HG03460 (cell line): Measurements from ENCODE around the gene PITPNC1.
"Not testable (repeated sequence)": the region's sequence is repeated elsewhere in the genome, so short reads cannot be mapped to it uniquely, and the experiment has no call there.

Experiments
- ATAC-seq: cut with Tn5 transposase; IDR thresholded peaks from one replicate; pipeline ENCODE4 v1.9.1; 2021; ENCODE audit not compliant: unreplicated experiment

Gene PITPNC1

GRCh38 chr17:67366193-67367157, 10.6 kb upstream of the PITPNC1 start, which contains the start of gene PSMD12:
Gene PSMD12 (minus strand): TSS chr17:67366577. CDS start chr17:67366519, 58 bp downstream.
- peak; percentile 90 for ATAC-seq

GRCh38 chr17:67369676-67370075, 7.4 kb upstream of the PITPNC1 start:
- no peak for ATAC-seq

- ATAC-seq, result no peak
Observed at GRCh38 chr17:67372751-67373150, 4.3 kb upstream of the PITPNC1 start.

GRCh38 chr17:67374329-67375053, 2.6 kb upstream of the PITPNC1 start:
- peak; percentile 36 for ATAC-seq

GRCh38 chr17:67375054-67375427, 2.0 kb upstream of the PITPNC1 start:
- ATAC-seq, result no peak

- ATAC-seq, result no peak
Observed at GRCh38 chr17:67375716-67376115, 1.4 kb upstream of the PITPNC1 start.

GRCh38 chr17:67376415-67376736, 705 bp upstream of the PITPNC1 start:
- no peak for ATAC-seq

- ATAC-seq, result peak; percentile 27
Observed at GRCh38 chr17:67377488-67378453, 690 bp downstream of the PITPNC1 start.

GRCh38 chr17:67378454-67379250, 1.6 kb downstream of the PITPNC1 start:
- peak; percentile 20 for ATAC-seq

GRCh38 chr17:67379251-67379630, 2.2 kb downstream of the PITPNC1 start:
- no peak for ATAC-seq

GRCh38 chr17:67381929-67382257, 4.8 kb downstream of the PITPNC1 start:
- no peak for ATAC-seq

GRCh38 chr17:67385122-67385988, 8.3 kb downstream of the PITPNC1 start:
- ATAC-seq, result no peak

- ATAC-seq, result no peak
Observed at GRCh38 chr17:67386965-67387551, 10.0 kb downstream of the PITPNC1 start.

- not testable (repeated sequence) for ATAC-seq
Observed at GRCh38 chr17:67388536-67388935, 11.5 kb downstream of the PITPNC1 start.

GRCh38 chr17:67388986-67389385, 11.9 kb downstream of the PITPNC1 start:
- no peak for ATAC-seq

GRCh38 chr17:67390006-67390645, 13.0 kb downstream of the PITPNC1 start:
- no peak for ATAC-seq

- peak; percentile 85 for ATAC-seq
Observed at GRCh38 chr17:67390646-67391361, 13.7 kb downstream of the PITPNC1 start.

- no peak for ATAC-seq
Observed at GRCh38 chr17:67392111-67392510, 15.0 kb downstream of the PITPNC1 start.
